ENCODE results near the gene DNAJC21. TPM values are rescaled to one million over a fixed set of nuclear protein-coding genes. Genes with fewer than 3 reads are reported as not detected.

DNAJC21 gene
- 56.8 TPM for polyA plus RNA-seq (2013, experiment 1 of 2)
- 61.4 TPM for polyA plus RNA-seq (2013, experiment 2 of 2)

GRCh38 chr5:34929134-34929719 lies at the start of gene DNAJC21:
Gene DNAJC21 (plus strand): TSS chr5:34929559. CDS start chr5:34929820, 261 bp downstream.
- H3K9me3 ChIP-seq (ENCODE audit: control insufficient read depth, low read length) = no peaks in the 10 kb centered on the region
- H3K27ac ChIP-seq (ENCODE audit: low read depth, low read length, severe bottlenecking) = peak within 1 kb of the TSS; percentile 89
- peak within 1 kb of the TSS; percentile 84 for H3K4me3 ChIP-seq (ENCODE audit: extremely low read depth, insufficient read depth, low read length, poor library complexity, severe bottlenecking)
- peaks cover 8% of the 10 kb centered on the region for H3K4me1 ChIP-seq (ENCODE audit: control insufficient read depth, insufficient read depth, low read length, poor library complexity, severe bottlenecking)
- peaks cover 41% of the 10 kb centered on the region for H3K36me3 ChIP-seq (ENCODE audit: control insufficient read depth, insufficient read depth, low read length)
- 0 to 1% methylated on average over 27 to 33 of the region's 63 CpGs for WGBS, 2 experiments (ENCODE audit: insufficient coverage in 2 of 2)

GRCh38 chr5:34881246-34881645 lies 48.1 kb upstream of the DNAJC21 start:
- Histone ChIP-seq H3K9me3 (ENCODE audit: control insufficient read depth, low read length) (no peaks in the 10 kb centered on the region), H3K36me3 (ENCODE audit: control insufficient read depth, insufficient read depth, low read length) (no peaks in the 10 kb centered on the region), H3K27ac (ENCODE audit: low read depth, low read length, severe bottlenecking) (no peak overlapping the region), H3K4me3 (ENCODE audit: extremely low read depth, insufficient read depth, low read length, poor library complexity, severe bottlenecking) (no peak overlapping the region), H3K4me1 (ENCODE audit: control insufficient read depth, insufficient read depth, low read length, poor library complexity, severe bottlenecking) (no peaks in the 10 kb centered on the region)

DNA sequence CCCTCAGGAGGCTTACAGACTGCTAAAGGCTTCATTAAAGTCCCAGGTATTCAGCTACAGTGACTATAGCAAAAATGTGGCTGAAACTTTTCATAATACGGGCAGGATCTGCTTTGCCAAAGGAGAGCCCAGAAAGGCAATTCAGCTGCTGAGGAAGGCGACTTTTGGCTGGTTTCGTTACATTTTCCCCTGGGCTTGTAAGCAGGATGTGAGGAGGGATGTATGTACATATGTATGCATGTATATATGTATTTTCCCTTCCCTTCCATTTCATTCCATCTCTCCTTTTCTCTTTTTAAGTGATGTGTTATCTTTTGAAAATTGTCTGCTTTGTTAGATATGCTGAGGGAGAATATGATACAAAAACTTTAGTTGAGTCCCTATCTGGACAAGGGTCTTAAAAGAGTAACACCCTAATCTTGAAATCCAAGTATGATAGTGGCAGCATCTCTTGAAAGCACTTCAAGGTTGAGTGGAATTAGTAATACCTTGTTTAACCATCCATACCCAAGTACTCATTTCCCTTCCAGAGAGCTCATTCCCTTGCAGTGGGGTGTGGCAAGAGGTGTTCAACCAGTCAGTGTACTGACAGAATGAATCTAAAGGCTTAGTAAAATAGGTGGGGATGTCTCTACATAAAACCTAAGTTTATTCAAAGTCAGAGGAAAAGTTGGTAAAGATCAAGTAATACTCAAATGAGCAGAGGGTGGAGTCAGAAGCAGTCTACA lies 42.8 kb upstream of the DNAJC21 start:
- Histone ChIP-seq H3K27ac (ENCODE audit: low read depth, low read length, severe bottlenecking) (no peak overlapping the region), H3K9me3 (ENCODE audit: control insufficient read depth, low read length) (no peaks in the 10 kb centered on the region), H3K4me1 (ENCODE audit: control insufficient read depth, insufficient read depth, low read length, poor library complexity, severe bottlenecking) (no peaks in the 10 kb centered on the region), H3K4me3 (ENCODE audit: extremely low read depth, insufficient read depth, low read length, poor library complexity, severe bottlenecking) (no peak overlapping the region), H3K36me3 (ENCODE audit: control insufficient read depth, insufficient read depth, low read length) (no peaks in the 10 kb centered on the region)
- 100% methylated on average over 1 of the region's 3 CpGs for WGBS, 2 experiments (ENCODE audit: insufficient coverage in 2 of 2)

GRCh38 chr5:34889394-34889793 lies 40.0 kb upstream of the DNAJC21 start:
- Histone ChIP-seq H3K27ac (ENCODE audit: low read depth, low read length, severe bottlenecking) (no peak overlapping the region), H3K4me3 (ENCODE audit: extremely low read depth, insufficient read depth, low read length, poor library complexity, severe bottlenecking) (no peak overlapping the region), H3K4me1 (ENCODE audit: control insufficient read depth, insufficient read depth, low read length, poor library complexity, severe bottlenecking) (no peaks in the 10 kb centered on the region), H3K36me3 (ENCODE audit: control insufficient read depth, insufficient read depth, low read length) (no peaks in the 10 kb centered on the region), H3K9me3 (ENCODE audit: control insufficient read depth, low read length) (no peaks in the 10 kb centered on the region)
- 100% methylated on average over 1 of the region's 1 CpG; no CpG with 5 or more reads in 1 of the 2 experiments for WGBS, 2 experiments (ENCODE audit: insufficient coverage in 2 of 2)

DNA sequence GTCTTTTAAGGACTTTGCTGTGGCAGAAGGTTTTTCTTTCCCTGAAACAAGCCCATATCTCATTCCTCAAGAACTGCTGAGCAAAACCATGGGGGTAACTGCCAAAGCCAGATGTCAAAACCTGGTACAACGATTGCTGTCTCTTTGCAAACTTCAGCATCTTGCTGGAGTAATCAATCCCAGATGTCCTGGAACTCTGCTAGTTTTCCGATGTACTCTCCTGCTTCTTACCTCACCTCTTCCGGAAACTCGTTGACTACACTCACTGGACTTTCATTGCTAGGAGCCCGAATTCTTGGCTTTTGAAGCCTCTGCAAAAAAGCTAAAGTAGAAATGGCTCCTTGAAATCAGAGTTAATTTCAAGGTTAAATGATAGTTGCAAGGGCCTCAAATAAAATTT lies 37.4 kb upstream of the DNAJC21 start:
- no peak overlapping the region for H3K4me3 ChIP-seq (ENCODE audit: extremely low read depth, insufficient read depth, low read length, poor library complexity, severe bottlenecking)
- H3K36me3 ChIP-seq (ENCODE audit: control insufficient read depth, insufficient read depth, low read length) = no peaks in the 10 kb centered on the region
- no peaks in the 10 kb centered on the region for H3K9me3 ChIP-seq (ENCODE audit: control insufficient read depth, low read length)
- no peak overlapping the region for H3K27ac ChIP-seq (ENCODE audit: low read depth, low read length, severe bottlenecking)
- WGBS, 2 experiments (ENCODE audit: insufficient coverage in 2 of 2) = 93 to 100% methylated on average over 2 to 5 of the region's 5 CpGs
- H3K4me1 ChIP-seq (ENCODE audit: control insufficient read depth, insufficient read depth, low read length, poor library complexity, severe bottlenecking) = no peaks in the 10 kb centered on the region

GRCh38 chr5:34892414-34892813 lies 36.9 kb upstream of the DNAJC21 start:
- H3K4me1 ChIP-seq (ENCODE audit: control insufficient read depth, insufficient read depth, low read length, poor library complexity, severe bottlenecking) = no peaks in the 10 kb centered on the region
- WGBS, 2 experiments (ENCODE audit: insufficient coverage in 2 of 2) = 94 to 98% methylated on average over 6 of the region's 6 CpGs

DNA sequence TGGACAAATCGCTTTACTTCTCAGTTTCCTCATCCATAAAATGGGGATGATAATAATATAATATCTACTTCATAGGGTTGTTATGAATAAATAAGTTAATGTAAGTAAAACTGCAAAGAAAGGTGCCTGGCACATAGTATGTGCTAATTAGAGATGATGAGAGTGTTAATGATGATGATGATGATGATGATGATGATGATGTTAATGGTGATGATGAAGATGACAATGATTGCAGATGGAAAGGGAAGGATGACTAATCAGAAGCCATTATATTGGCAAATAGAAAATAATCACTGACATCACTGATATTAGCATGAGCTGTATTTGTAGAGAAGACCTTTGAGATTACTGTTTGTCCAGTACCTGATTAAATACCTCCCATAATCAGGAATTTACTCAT lies 34.6 kb upstream of the DNAJC21 start:
- no peaks in the 10 kb centered on the region for H3K36me3 ChIP-seq (ENCODE audit: control insufficient read depth, insufficient read depth, low read length)
- H3K4me3 ChIP-seq (ENCODE audit: extremely low read depth, insufficient read depth, low read length, poor library complexity, severe bottlenecking) = no peak overlapping the region
- no CpG with 5 or more reads among the region's 1 CpG for WGBS, 2 experiments (ENCODE audit: insufficient coverage in 2 of 2)
- no peaks in the 10 kb centered on the region for H3K4me1 ChIP-seq (ENCODE audit: control insufficient read depth, insufficient read depth, low read length, poor library complexity, severe bottlenecking)
- H3K9me3 ChIP-seq (ENCODE audit: control insufficient read depth, low read length) = no peaks in the 10 kb centered on the region
- no peak overlapping the region for H3K27ac ChIP-seq (ENCODE audit: low read depth, low read length, severe bottlenecking)

More at GRCh38 chr5:34892414-34892813, 36.9 kb upstream of the DNAJC21 start:
- no peaks in the 10 kb centered on the region for H3K36me3 ChIP-seq (ENCODE audit: control insufficient read depth, insufficient read depth, low read length)
- H3K9me3 ChIP-seq (ENCODE audit: control insufficient read depth, low read length) = no peaks in the 10 kb centered on the region
- H3K27ac ChIP-seq (ENCODE audit: low read depth, low read length, severe bottlenecking) = no peak overlapping the region
- H3K4me3 ChIP-seq (ENCODE audit: extremely low read depth, insufficient read depth, low read length, poor library complexity, severe bottlenecking) = no peak overlapping the region

DNA sequence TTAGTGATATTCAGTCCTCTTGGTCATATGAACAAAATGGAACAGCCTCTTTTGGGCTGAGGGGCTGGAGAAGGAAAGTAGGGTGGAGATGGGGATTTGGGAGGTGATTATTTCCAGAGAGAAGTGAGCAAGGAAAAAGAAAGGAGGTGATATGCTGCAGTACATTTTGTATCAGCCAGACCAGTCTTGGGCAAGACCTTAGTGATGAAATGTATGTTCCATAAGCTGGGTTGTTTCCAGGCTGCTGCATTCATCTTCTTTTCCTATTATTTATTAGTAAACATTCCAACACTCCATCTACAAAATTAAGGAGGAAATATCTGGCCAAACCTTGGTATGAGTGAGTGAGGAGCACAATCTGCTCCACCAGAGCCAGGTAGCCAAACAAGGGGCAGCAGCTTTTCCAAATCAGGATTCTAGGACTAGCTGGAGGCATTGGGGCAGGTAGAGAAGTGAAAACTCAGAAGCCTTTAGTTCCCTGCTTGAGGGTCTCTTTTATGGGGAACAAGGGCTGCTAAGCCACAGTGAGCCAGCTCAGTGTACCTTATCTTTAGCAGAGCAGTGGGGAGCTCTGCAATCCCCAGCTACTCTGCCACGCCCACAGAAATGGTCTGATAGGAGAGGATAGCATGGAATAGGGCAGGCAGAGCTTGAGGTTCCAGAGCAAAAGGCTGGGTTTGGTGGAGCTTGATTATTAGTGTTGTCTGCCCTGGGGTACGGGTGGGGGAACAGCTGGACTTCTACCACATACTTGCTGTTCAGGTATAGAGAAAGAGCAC lies 33.5 kb upstream of the DNAJC21 start:
- Histone ChIP-seq H3K27ac (ENCODE audit: low read depth, low read length, severe bottlenecking) (no peak overlapping the region), H3K4me3 (ENCODE audit: extremely low read depth, insufficient read depth, low read length, poor library complexity, severe bottlenecking) (no peak overlapping the region), H3K4me1 (ENCODE audit: control insufficient read depth, insufficient read depth, low read length, poor library complexity, severe bottlenecking) (no peaks in the 10 kb centered on the region), H3K36me3 (ENCODE audit: control insufficient read depth, insufficient read depth, low read length) (no peaks in the 10 kb centered on the region), H3K9me3 (ENCODE audit: control insufficient read depth, low read length) (no peaks in the 10 kb centered on the region)
- WGBS, 2 experiments (ENCODE audit: insufficient coverage in 2 of 2) = 77 to 100% methylated on average over 2 of the region's 2 CpGs

GRCh38 chr5:34897646-34898045 lies 31.7 kb upstream of the DNAJC21 start:
- Histone ChIP-seq H3K4me1 (ENCODE audit: control insufficient read depth, insufficient read depth, low read length, poor library complexity, severe bottlenecking) (no peaks in the 10 kb centered on the region), H3K27ac (ENCODE audit: low read depth, low read length, severe bottlenecking) (no peak overlapping the region), H3K36me3 (ENCODE audit: control insufficient read depth, insufficient read depth, low read length) (no peaks in the 10 kb centered on the region), H3K4me3 (ENCODE audit: extremely low read depth, insufficient read depth, low read length, poor library complexity, severe bottlenecking) (no peak overlapping the region), H3K9me3 (ENCODE audit: control insufficient read depth, low read length) (no peaks in the 10 kb centered on the region)

DNA sequence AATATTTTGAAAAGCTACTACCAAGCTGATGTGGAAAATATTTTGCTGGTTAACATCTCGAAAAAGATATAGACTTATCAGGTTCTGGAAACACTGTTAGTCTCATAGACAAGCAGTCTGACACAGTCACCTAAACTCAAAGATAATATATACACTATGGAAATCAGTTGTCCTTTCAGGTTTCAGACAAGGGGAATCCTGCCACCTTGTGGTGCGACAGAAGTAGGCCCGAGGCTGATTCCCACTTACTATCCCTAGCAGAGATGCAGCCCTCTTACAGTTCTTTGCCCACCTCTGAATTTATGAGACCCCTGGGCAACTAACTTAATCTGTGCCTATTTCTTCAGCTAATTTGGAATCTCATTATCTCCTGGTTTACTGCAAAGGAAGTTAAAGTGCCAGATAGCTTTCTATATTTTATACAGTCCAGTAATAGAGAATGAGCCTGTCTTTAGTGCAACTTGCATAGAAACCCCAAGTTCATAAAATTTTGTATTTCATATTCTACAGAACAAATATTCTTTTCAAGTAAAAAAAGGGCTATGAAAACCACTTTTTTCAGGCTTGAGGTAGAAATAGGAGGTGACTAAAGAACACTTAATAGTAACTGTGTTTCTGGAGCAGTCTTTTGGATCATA lies 31.0 kb upstream of the DNAJC21 start:
- no peaks in the 10 kb centered on the region for H3K4me1 ChIP-seq (ENCODE audit: control insufficient read depth, insufficient read depth, low read length, poor library complexity, severe bottlenecking)
- H3K9me3 ChIP-seq (ENCODE audit: control insufficient read depth, low read length) = no peaks in the 10 kb centered on the region
- WGBS, 2 experiments (ENCODE audit: insufficient coverage in 2 of 2) = 0% methylated on average over 2 of the region's 3 CpGs
- no peak overlapping the region for H3K27ac ChIP-seq (ENCODE audit: low read depth, low read length, severe bottlenecking)
- no peak overlapping the region for H3K4me3 ChIP-seq (ENCODE audit: extremely low read depth, insufficient read depth, low read length, poor library complexity, severe bottlenecking)
- H3K36me3 ChIP-seq (ENCODE audit: control insufficient read depth, insufficient read depth, low read length) = no peaks in the 10 kb centered on the region
